Ishikawa (cell line): Measurements from ENCODE around the gene PLEKHM1.

Experiments
- CEBPB ChIP-seq: IDR thresholded peaks from 2 replicates; pipeline ENCODE4 v1.6.1; 2012
- CREB1 ChIP-seq: IDR thresholded peaks from 2 replicates; pipeline ENCODE4 v1.6.1; 2012; ENCODE audit warnings: low read depth
- EP300 ChIP-seq: IDR thresholded peaks from 2 replicates; pipeline ENCODE4 v1.6.1; 2012; ENCODE audit warnings: borderline replicate concordance
- FOXM1 ChIP-seq: IDR thresholded peaks from 2 replicates; pipeline ENCODE4 v1.6.1; 2012; ENCODE audit warnings: low read depth, borderline replicate concordance
- MAX ChIP-seq: IDR thresholded peaks from 2 replicates; pipeline ENCODE4 v1.6.1; 2012
- NFIC ChIP-seq: IDR thresholded peaks from 2 replicates; pipeline ENCODE4 v1.6.1; 2012
- RAD21 ChIP-seq: IDR thresholded peaks from 2 replicates; pipeline ENCODE4 v1.6.1; 2012; ENCODE audit warnings: low read depth
- REST ChIP-seq: IDR thresholded peaks from 2 replicates; pipeline ENCODE4 v1.6.1; 2012; ENCODE audit warnings: low read depth, mild to moderate bottlenecking
- TAF1 ChIP-seq: IDR thresholded peaks from 2 replicates; pipeline ENCODE4 v1.6.1; 2012; ENCODE audit warnings: low read depth, mild to moderate bottlenecking
- TCF12 ChIP-seq: IDR thresholded peaks from 2 replicates; pipeline ENCODE4 v1.6.1; 2012; ENCODE audit warnings: low read depth
- TEAD4 ChIP-seq: IDR thresholded peaks from 2 replicates; pipeline ENCODE4 v1.6.1; 2012
- USF1 ChIP-seq: IDR thresholded peaks from 2 replicates; pipeline ENCODE4 v1.6.1; 2012
- YY1 ChIP-seq: IDR thresholded peaks from 2 replicates; pipeline ENCODE4 v1.6.1; 2012; ENCODE audit warnings: low read depth
- ZBTB7A ChIP-seq: IDR thresholded peaks from 2 replicates; pipeline ENCODE4 v1.6.1; 2012; ENCODE audit warnings: low read depth

- TF ChIP-seq MAX: no peak
- TF ChIP-seq CREB1: no peak
- no peak for TF ChIP-seq REST
- TF ChIP-seq EP300: no peak
- no peak for TF ChIP-seq CEBPB
- TF ChIP-seq NFIC: no peak
- no peak for TF ChIP-seq RAD21
- TF ChIP-seq YY1: no peak
- TF ChIP-seq ZBTB7A: no peak
- TF ChIP-seq USF1: no peak
- no peak for TF ChIP-seq TAF1
- no peak for TF ChIP-seq TCF12
- no peak for TF ChIP-seq FOXM1
- no peak for TF ChIP-seq TEAD4
These were observed 101.2 kb downstream of the PLEKHM1 start for GRCh38 chr17:45389354-45389753.
